HepG2 (cell line): ENCODE results near the gene C10orf90. TPM values are rescaled to one million over a fixed set of nuclear protein-coding genes. Genes with fewer than 3 reads are reported as not detected.

Experiments
- BRCA1 ChIP-seq: sonication (generic); formaldehyde crosslinking; IDR thresholded peaks from 2 replicates; pipeline ENCODE4 v1.4.0; 2020; ENCODE audit warnings: missing genetic modification reagents
- KLF12 ChIP-seq: sonication (generic); formaldehyde crosslinking; IDR thresholded peaks from 2 replicates; pipeline ENCODE4 v1.4.0; 2020; ENCODE audit warnings: missing genetic modification reagents, borderline replicate concordance
- KMT2A ChIP-seq: sonication (generic); formaldehyde crosslinking; IDR thresholded peaks from 2 replicates; pipeline ENCODE4 v1.4.0; 2020; ENCODE audit warnings: missing genetic modification reagents
- NFRKB ChIP-seq: fragments of 450-650 bp; IDR thresholded peaks from 2 replicates; pipeline ENCODE4 v1.6.1; 2017
- YEATS4 ChIP-seq: sonication (generic); formaldehyde crosslinking; IDR thresholded peaks from 2 replicates; pipeline ENCODE4 v1.4.0; 2020; ENCODE audit warnings: missing genetic modification reagents, borderline replicate concordance
- polyA plus RNA-seq, 8 experiments: library from polyadenylated mRNA; depleted of rRNA in 3 of 8; stranded (reverse) in 7 of 8; unstranded in 1 of 8; fragments of >200 nt; fragmentation: Illumina TruSeq in 4 of 8; extraction: Trizol in 4 of 8; gene quantifications; 2 replicates each; pipeline versions ENCODE4 v1.2.1 to v1.2.3, GENCODE V29; 2011 to 2016; ENCODE audit warnings: low read depth in 4 of 8, missing spikeins in 1 of 8, mixed read lengths in 1 of 8; ENCODE audit not compliant: insufficient read depth in 1 of 8
- total RNA-seq, 5 experiments: library from RNA; depleted of rRNA; stranded (reverse); fragments of >200 nt; fragmentation: Illumina TruSeq; extraction: Trizol; gene quantifications; 2 replicates each; pipeline ENCODE4 v1.2.3, GENCODE V29; 2016; ENCODE audit warnings: low read depth in 1 of 5
- TF ChIP-seq, protein P1 (sequence below): sonication (generic); formaldehyde crosslinking; IDR thresholded peaks from one replicate; pipeline ENCODE4 v1.5.1; 2020; ENCODE audit warnings: mild to moderate bottlenecking, missing genetic modification reagents; ENCODE audit errors: not compliant biosample characterization
- TF ChIP-seq, protein P2 (sequence below): sonication (generic); formaldehyde crosslinking; IDR thresholded peaks from 2 replicates; pipeline ENCODE4 v1.5.1; 2020; ENCODE audit warnings: mild to moderate bottlenecking, missing genetic modification reagents, moderate library complexity
- TF ChIP-seq, protein P3 (sequence below): sonication (generic); formaldehyde crosslinking; IDR thresholded peaks from 2 replicates; pipeline ENCODE4 v1.5.1; 2020; ENCODE audit warnings: missing genetic modification reagents, mild to moderate bottlenecking, borderline replicate concordance
- TF ChIP-seq, protein P4 (sequence below): IDR thresholded peaks from 2 replicates; pipeline ENCODE4 v1.6.1; 2012; ENCODE audit warnings: low read length, improper control_type of control experiment
- TF ChIP-seq, protein P5 (sequence below): fragments of 450-650 bp; IDR thresholded peaks from 2 replicates; pipeline ENCODE4 v1.6.1; 2016

Gene C10orf90
- total and polyA plus RNA-seq, 2 of the 13 experiments (the other 11 are each of a cell fraction or from before 2014, with no cell fraction given), result not detected

DNA sequence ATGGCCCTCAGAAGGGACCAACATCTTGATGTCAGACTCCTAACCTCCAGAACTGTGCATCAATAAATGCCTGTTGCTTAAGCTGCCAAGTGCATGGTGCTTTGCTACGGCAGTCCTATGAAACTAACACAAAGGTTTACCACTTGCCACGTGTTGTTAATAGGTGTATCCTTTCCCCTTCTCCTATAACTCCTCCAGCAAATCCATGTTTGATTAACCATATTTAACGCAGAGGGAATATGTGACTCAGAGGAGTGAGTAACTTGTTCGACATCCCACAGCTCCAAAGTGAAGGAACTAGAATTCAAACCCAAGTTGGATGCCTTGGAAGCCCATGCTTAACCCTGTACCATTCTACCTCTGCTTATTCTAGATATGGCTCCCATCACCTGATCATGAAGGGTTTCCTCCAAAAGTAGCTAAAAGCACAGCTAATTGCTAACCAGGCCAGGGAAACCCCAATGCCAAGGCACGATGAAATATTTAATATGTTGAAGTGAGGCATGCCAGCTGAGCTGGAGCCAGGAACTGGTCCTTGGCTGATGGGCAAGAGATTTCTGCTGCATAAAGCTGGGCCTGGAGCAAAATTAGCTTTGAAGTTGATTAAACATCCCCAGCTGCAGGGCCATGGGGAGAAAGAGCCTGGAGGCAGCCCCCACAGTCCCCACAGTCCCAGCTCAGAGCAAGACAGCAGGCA lies 131.9 kb downstream of the C10orf90 start (continued):
- TF ChIP-seq, protein P1, sequence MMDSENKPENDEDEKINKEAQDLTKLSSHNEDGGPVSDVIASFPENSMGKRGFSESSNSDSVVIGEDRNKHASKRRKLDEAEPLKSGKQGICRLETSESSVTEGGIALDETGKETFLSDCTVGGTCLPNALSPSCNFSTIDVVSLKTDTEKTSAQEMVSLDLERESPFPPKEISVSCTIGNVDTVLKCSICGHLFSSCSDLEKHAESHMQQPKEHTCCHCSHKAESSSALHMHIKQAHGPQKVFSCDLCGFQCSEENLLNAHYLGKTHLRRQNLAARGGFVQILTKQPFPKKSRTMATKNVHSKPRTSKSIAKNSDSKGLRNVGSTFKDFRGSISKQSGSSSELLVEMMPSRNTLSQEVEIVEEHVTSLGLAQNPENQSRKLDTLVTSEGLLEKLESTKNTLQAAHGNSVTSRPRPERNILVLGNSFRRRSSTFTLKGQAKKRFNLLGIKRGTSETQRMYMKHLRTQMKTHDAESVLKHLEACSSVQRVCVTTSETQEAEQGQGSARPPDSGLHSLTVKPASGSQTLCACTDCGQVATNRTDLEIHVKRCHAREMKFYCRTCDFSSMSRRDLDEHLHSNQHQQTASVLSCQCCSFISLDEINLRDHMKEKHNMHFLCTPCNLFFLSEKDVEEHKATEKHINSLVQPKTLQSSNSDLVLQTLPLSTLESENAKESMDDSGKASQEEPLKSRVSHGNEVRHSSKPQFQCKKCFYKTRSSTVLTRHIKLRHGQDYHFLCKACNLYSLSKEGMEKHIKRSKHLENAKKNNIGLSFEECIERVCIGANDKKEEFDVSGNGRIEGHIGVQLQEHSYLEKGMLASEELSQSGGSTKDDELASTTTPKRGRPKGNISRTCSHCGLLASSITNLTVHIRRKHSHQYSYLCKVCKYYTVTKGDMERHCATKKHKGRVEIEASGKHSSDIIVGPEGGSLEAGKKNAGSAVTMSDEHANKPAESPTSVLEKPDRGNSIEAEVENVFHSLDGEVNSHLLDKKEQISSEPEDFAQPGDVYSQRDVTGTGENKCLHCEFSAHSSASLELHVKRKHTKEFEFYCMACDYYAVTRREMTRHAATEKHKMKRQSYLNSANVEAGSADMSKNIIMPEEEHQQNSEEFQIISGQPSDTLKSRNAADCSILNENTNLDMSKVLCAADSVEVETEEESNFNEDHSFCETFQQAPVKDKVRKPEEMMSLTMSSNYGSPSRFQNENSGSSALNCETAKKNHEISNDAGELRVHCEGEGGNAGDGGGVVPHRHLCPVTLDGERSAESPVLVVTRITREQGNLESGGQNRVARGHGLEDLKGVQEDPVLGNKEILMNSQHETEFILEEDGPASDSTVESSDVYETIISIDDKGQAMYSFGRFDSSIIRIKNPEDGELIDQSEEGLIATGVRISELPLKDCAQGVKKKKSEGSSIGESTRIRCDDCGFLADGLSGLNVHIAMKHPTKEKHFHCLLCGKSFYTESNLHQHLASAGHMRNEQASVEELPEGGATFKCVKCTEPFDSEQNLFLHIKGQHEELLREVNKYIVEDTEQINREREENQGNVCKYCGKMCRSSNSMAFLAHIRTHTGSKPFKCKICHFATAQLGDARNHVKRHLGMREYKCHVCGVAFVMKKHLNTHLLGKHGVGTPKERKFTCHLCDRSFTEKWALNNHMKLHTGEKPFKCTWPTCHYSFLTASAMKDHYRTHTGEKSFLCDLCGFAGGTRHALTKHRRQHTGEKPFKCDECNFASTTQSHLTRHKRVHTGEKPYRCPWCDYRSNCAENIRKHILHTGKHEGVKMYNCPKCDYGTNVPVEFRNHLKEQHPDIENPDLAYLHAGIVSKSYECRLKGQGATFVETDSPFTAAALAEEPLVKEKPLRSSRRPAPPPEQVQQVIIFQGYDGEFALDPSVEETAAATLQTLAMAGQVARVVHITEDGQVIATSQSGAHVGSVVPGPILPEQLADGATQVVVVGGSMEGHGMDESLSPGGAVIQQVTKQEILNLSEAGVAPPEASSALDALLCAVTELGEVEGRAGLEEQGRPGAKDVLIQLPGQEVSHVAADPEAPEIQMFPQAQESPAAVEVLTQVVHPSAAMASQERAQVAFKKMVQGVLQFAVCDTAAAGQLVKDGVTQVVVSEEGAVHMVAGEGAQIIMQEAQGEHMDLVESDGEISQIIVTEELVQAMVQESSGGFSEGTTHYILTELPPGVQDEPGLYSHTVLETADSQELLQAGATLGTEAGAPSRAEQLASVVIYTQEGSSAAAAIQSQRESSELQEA (CRISPR knock-in tag), result no peak
- no peak for TF ChIP-seq NFRKB
- TF ChIP-seq, protein P2, sequence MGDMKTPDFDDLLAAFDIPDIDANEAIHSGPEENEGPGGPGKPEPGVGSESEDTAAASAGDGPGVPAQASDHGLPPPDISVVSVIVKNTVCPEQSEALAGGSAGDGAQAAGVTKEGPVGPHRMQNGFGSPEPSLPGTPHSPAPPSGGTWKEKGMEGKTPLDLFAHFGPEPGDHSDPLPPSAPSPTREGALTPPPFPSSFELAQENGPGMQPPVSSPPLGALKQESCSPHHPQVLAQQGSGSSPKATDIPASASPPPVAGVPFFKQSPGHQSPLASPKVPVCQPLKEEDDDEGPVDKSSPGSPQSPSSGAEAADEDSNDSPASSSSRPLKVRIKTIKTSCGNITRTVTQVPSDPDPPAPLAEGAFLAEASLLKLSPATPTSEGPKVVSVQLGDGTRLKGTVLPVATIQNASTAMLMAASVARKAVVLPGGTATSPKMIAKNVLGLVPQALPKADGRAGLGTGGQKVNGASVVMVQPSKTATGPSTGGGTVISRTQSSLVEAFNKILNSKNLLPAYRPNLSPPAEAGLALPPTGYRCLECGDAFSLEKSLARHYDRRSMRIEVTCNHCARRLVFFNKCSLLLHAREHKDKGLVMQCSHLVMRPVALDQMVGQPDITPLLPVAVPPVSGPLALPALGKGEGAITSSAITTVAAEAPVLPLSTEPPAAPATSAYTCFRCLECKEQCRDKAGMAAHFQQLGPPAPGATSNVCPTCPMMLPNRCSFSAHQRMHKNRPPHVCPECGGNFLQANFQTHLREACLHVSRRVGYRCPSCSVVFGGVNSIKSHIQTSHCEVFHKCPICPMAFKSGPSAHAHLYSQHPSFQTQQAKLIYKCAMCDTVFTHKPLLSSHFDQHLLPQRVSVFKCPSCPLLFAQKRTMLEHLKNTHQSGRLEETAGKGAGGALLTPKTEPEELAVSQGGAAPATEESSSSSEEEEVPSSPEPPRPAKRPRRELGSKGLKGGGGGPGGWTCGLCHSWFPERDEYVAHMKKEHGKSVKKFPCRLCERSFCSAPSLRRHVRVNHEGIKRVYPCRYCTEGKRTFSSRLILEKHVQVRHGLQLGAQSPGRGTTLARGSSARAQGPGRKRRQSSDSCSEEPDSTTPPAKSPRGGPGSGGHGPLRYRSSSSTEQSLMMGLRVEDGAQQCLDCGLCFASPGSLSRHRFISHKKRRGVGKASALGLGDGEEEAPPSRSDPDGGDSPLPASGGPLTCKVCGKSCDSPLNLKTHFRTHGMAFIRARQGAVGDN, result no peak
- no peak for TF ChIP-seq KMT2A
- TF ChIP-seq, protein P3, sequence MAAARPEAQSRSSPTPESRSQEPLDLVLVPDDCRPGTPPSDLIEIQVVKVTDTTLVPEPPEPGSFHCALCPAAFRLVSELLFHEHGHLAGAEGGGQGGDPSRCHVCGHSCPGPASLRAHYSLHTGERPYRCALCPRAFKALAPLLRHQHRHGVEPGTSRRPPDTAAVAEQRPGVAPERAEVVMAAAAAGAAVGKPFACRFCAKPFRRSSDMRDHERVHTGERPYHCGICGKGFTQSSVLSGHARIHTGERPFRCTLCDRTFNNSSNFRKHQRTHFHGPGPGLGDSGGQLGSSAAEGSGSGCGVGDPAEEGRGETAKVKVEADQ (CRISPR knock-in tag), result no peak
- TF ChIP-seq BRCA1 (CRISPR knock-in tag), result no peak
- TF ChIP-seq, protein P4, sequence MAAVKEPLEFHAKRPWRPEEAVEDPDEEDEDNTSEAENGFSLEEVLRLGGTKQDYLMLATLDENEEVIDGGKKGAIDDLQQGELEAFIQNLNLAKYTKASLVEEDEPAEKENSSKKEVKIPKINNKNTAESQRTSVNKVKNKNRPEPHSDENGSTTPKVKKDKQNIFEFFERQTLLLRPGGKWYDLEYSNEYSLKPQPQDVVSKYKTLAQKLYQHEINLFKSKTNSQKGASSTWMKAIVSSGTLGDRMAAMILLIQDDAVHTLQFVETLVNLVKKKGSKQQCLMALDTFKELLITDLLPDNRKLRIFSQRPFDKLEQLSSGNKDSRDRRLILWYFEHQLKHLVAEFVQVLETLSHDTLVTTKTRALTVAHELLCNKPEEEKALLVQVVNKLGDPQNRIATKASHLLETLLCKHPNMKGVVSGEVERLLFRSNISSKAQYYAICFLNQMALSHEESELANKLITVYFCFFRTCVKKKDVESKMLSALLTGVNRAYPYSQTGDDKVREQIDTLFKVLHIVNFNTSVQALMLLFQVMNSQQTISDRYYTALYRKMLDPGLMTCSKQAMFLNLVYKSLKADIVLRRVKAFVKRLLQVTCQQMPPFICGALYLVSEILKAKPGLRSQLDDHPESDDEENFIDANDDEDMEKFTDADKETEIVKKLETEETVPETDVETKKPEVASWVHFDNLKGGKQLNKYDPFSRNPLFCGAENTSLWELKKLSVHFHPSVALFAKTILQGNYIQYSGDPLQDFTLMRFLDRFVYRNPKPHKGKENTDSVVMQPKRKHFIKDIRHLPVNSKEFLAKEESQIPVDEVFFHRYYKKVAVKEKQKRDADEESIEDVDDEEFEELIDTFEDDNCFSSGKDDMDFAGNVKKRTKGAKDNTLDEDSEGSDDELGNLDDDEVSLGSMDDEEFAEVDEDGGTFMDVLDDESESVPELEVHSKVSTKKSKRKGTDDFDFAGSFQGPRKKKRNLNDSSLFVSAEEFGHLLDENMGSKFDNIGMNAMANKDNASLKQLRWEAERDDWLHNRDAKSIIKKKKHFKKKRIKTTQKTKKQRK, result no peak
- no peak for TF ChIP-seq YEATS4
- no peak for TF ChIP-seq KLF12 (CRISPR knock-in tag)
- TF ChIP-seq, protein P5, sequence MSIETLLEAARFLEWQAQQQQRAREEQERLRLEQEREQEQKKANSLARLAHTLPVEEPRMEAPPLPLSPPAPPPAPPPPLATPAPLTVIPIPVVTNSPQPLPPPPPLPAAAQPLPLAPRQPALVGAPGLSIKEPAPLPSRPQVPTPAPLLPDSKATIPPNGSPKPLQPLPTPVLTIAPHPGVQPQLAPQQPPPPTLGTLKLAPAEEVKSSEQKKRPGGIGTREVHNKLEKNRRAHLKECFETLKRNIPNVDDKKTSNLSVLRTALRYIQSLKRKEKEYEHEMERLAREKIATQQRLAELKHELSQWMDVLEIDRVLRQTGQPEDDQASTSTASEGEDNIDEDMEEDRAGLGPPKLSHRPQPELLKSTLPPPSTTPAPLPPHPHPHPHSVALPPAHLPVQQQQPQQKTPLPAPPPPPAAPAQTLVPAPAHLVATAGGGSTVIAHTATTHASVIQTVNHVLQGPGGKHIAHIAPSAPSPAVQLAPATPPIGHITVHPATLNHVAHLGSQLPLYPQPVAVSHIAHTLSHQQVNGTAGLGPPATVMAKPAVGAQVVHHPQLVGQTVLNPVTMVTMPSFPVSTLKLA, result no peak
